ENCODE results near the gene SNCB. TPM values are rescaled to one million over a fixed set of nuclear protein-coding genes. Genes with fewer than 3 reads are reported as not detected.

The SNCB gene
- 1.1 TPM in 1 of 2 replicates, not detected in the other for total RNA-seq (ENCODE audit: low replicate concordance)

- no peaks in the 10 kb centered on the region for H3K79me2 ChIP-seq (ENCODE audit: low read depth)
- no peaks in the 10 kb centered on the region for H3K9me3 ChIP-seq (ENCODE audit: low read depth)
- H3K4me3 Mint-ChIP-seq, result peak within 1 kb of the TSS; percentile 76
- peak; percentile 87 for DNase-seq (ENCODE audit: low spot score)
- peak within 1 kb of the TSS; percentile 54 for H3K4me3 ChIP-seq
- peak within 1 kb of the TSS; percentile 27 for H3K27ac Mint-ChIP-seq
- peaks cover 24% of the 10 kb centered on the region for H3F3A ChIP-seq (ENCODE audit: low read depth)
- peak within 1 kb of the TSS; percentile 84 for H3K4me2 ChIP-seq
- H3K27ac ChIP-seq, result no peak within 1 kb of the TSS
- H2AFZ ChIP-seq (replicated peaks), result peak within 1 kb of the TSS; percentile 27
- H3K36me3 ChIP-seq, result no peaks in the 10 kb centered on the region
- H3K36me3 Mint-ChIP-seq, result no peaks in the 10 kb centered on the region
- peaks cover 24% of the 10 kb centered on the region for H3K4me1 ChIP-seq
- peaks cover 2% of the 10 kb centered on the region for H3K9me3 Mint-ChIP-seq
- no peak within 1 kb of the TSS for H3K9ac ChIP-seq
- H3K27me3 ChIP-seq, result peaks cover 91% of the 10 kb centered on the region
- peaks cover 23% of the 10 kb centered on the region for H4K20me1 ChIP-seq (ENCODE audit: low read depth)
- peaks cover 36% of the 10 kb centered on the region for H3K4me1 Mint-ChIP-seq
- TF ChIP-seq EZH2phosphoT487 (IDR thresholded peaks at IDR 0.05) (peak; percentile 92), EZH2 (IDR thresholded peaks at IDR 0.05) (peak; percentile 98)
- TF ChIP-seq, protein P1, sequence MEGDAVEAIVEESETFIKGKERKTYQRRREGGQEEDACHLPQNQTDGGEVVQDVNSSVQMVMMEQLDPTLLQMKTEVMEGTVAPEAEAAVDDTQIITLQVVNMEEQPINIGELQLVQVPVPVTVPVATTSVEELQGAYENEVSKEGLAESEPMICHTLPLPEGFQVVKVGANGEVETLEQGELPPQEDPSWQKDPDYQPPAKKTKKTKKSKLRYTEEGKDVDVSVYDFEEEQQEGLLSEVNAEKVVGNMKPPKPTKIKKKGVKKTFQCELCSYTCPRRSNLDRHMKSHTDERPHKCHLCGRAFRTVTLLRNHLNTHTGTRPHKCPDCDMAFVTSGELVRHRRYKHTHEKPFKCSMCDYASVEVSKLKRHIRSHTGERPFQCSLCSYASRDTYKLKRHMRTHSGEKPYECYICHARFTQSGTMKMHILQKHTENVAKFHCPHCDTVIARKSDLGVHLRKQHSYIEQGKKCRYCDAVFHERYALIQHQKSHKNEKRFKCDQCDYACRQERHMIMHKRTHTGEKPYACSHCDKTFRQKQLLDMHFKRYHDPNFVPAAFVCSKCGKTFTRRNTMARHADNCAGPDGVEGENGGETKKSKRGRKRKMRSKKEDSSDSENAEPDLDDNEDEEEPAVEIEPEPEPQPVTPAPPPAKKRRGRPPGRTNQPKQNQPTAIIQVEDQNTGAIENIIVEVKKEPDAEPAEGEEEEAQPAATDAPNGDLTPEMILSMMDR (IDR thresholded peaks at IDR 0.05), result peak; percentile 16
- peaks cover 72% of the 10 kb centered on the region for H3K27me3 Mint-ChIP-seq (ENCODE audit: insufficient read depth, low read depth)
These were observed at the start of gene SNCB, which contains the start of gene EIF4E1B for GRCh38 chr5:176629853-176630680. Gene SNCB (minus strand): TSS chr5:176630534. CDS start chr5:176629654, 880 bp downstream. Gene EIF4E1B (plus strand): TSS chr5:176630675. CDS start chr5:176642788, 12,113 bp downstream.

- no peak for TF ChIP-seq EZH2 (IDR thresholded peaks at IDR 0.05)
- TF ChIP-seq, protein P1 (IDR thresholded peaks at IDR 0.05), result peak; percentile 6
- TF ChIP-seq EZH2phosphoT487 (IDR thresholded peaks at IDR 0.05), result no peak
These were observed 49.3 kb upstream of the SNCB start for GRCh38 chr5:176679365-176680225.

DNA sequence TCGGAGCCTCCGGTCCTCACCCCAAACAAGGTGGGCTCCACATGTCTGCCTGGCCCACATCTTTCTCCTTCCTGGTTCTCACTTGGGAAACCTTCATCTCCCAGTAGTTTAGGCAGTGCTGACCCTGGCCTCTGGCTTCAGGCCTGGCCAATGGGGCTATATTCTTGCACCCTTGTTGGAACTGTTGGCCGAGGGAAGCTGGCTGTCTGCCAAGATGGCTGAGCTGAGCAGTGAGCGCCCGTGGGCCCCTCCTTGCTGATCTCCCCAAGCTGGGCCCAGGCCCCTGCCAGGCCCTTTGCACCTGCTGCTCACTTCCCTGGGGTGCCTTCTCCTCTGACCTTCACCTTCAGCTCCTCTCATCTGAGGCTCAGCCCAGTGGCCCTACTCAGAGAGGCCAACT is 48.2 kb upstream of the SNCB start:
- H3K4me2 ChIP-seq, result no peak overlapping the region
- Mint-ChIP-seq H3K27ac (peak overlapping the region; percentile 72), H3K9me3 (no peaks in the 10 kb centered on the region), H3K36me3 (no peaks in the 10 kb centered on the region), H3K4me3 (no peak overlapping the region), H3K4me1 (peaks cover 5% of the 10 kb centered on the region), H3K27me3 (ENCODE audit: insufficient read depth, low read depth) (peaks cover 8% of the 10 kb centered on the region)
- no peaks in the 10 kb centered on the region for H3F3A ChIP-seq (ENCODE audit: low read depth)
- no peaks in the 10 kb centered on the region for H3K9me3 ChIP-seq (ENCODE audit: low read depth)
- no peak overlapping the region for H3K9ac ChIP-seq
- H3K4me1 ChIP-seq, result no peaks in the 10 kb centered on the region
- H2AFZ ChIP-seq (replicated peaks), result no peak overlapping the region
- TF ChIP-seq EZH2phosphoT487 (IDR thresholded peaks at IDR 0.05) (no peak), EZH2 (IDR thresholded peaks at IDR 0.05) (no peak)
- TF ChIP-seq, protein P1 (IDR thresholded peaks at IDR 0.05), result no peak
- H3K79me2 ChIP-seq (ENCODE audit: low read depth), result no peaks in the 10 kb centered on the region
- H4K20me1 ChIP-seq (ENCODE audit: low read depth), result no peaks in the 10 kb centered on the region
- H3K27me3 ChIP-seq, result peaks cover 16% of the 10 kb centered on the region
- H3K36me3 ChIP-seq, result no peaks in the 10 kb centered on the region
- no peak overlapping the region for H3K4me3 ChIP-seq
- H3K27ac ChIP-seq, result no peak overlapping the region
- DNase-seq (ENCODE audit: low spot score), result no peak

More at GRCh38 chr5:176679365-176680225, 49.3 kb upstream of the SNCB start:
- no peaks in the 10 kb centered on the region for H4K20me1 ChIP-seq (ENCODE audit: low read depth)
- H3K4me3 ChIP-seq, result no peak overlapping the region
- H3F3A ChIP-seq (ENCODE audit: low read depth), result no peaks in the 10 kb centered on the region
- H3K4me2 ChIP-seq, result no peak overlapping the region
- Mint-ChIP-seq H3K4me1 (peaks cover 5% of the 10 kb centered on the region), H3K4me3 (no peak overlapping the region), H3K36me3 (no peaks in the 10 kb centered on the region), H3K27me3 (ENCODE audit: insufficient read depth, low read depth) (peaks cover 8% of the 10 kb centered on the region), H3K9me3 (no peaks in the 10 kb centered on the region), H3K27ac (no peak overlapping the region)
- H3K79me2 ChIP-seq (ENCODE audit: low read depth), result no peaks in the 10 kb centered on the region
- no peak overlapping the region for H3K9ac ChIP-seq
- DNase-seq (ENCODE audit: low spot score), result no peak
- H3K27me3 ChIP-seq, result peaks cover 16% of the 10 kb centered on the region
- H3K9me3 ChIP-seq (ENCODE audit: low read depth), result no peaks in the 10 kb centered on the region
- no peak overlapping the region for H2AFZ ChIP-seq (replicated peaks)
- no peak overlapping the region for H3K27ac ChIP-seq
- no peaks in the 10 kb centered on the region for H3K36me3 ChIP-seq
- H3K4me1 ChIP-seq, result no peaks in the 10 kb centered on the region
